ENCODE data around the gene ANAPC7. TPM values are rescaled to one million over a fixed set of nuclear protein-coding genes. Genes with fewer than 3 reads are reported as not detected.
"Not testable (repeated sequence)": the region's sequence is repeated elsewhere in the genome, so short reads cannot be mapped to it uniquely, and the experiment has no call there.

The ANAPC7 gene
- total RNA-seq, 1 experiment from 2014 or later: 57.5 TPM

- in situ Hi-C loops (cut with HindIII; ENCODE audit: low pct_unique_long_range_greater_than_20kb, low sequenced_read_pairs): no loop called here
- DNase-seq (ENCODE audit: low read depth): no peak
These were observed 50.1 kb downstream of the ANAPC7 start for GRCh38 chr12:110353211-110353965.

- in situ Hi-C loops (cut with HindIII; ENCODE audit: low pct_unique_long_range_greater_than_20kb, low sequenced_read_pairs): no loop called here
- DNase-seq (ENCODE audit: low read depth): no peak
These were observed 51.1 kb downstream of the ANAPC7 start for GRCh38 chr12:110352401-110352800.

GRCh38 chr12:110351119-110351518, 52.4 kb downstream of the ANAPC7 start:
- DNase-seq (ENCODE audit: low read depth): no peak
- in situ Hi-C loops (cut with HindIII; ENCODE audit: low pct_unique_long_range_greater_than_20kb, low sequenced_read_pairs): no loop called here

- in situ Hi-C loops (cut with HindIII; ENCODE audit: low pct_unique_long_range_greater_than_20kb, low sequenced_read_pairs): no loop called here
- no peak for DNase-seq (ENCODE audit: low read depth)
These were observed 53.9 kb downstream of the ANAPC7 start for GRCh38 chr12:110349514-110350151.

GRCh38 chr12:110349096-110349495, 54.4 kb downstream of the ANAPC7 start:
- in situ Hi-C loops (cut with HindIII; ENCODE audit: low pct_unique_long_range_greater_than_20kb, low sequenced_read_pairs): no loop called here
- no peak for DNase-seq (ENCODE audit: low read depth)

GRCh38 chr12:110348431-110349059, 55.0 kb downstream of the ANAPC7 start:
- in situ Hi-C loops (cut with HindIII; ENCODE audit: low pct_unique_long_range_greater_than_20kb, low sequenced_read_pairs): no loop called here

GRCh38 chr12:110347767-110348166, 55.7 kb downstream of the ANAPC7 start:
- DNase-seq (ENCODE audit: low read depth): no peak
- in situ Hi-C loops (cut with HindIII; ENCODE audit: low pct_unique_long_range_greater_than_20kb, low sequenced_read_pairs): no loop called here

More at GRCh38 chr12:110348431-110349059, 55.0 kb downstream of the ANAPC7 start:
- DNase-seq (ENCODE audit: low read depth): no peak

GRCh38 chr12:110345963-110346362, 57.5 kb downstream of the ANAPC7 start:
- DNase-seq (ENCODE audit: low read depth): no peak
- in situ Hi-C loops (cut with HindIII; ENCODE audit: low pct_unique_long_range_greater_than_20kb, low sequenced_read_pairs): no loop called here

- in situ Hi-C loops (cut with HindIII; ENCODE audit: low pct_unique_long_range_greater_than_20kb, low sequenced_read_pairs): no loop called here
- DNase-seq (ENCODE audit: low read depth): no peak
These were observed 58.3 kb downstream of the ANAPC7 start for GRCh38 chr12:110345176-110345661.

GRCh38 chr12:110344657-110345056, 58.9 kb downstream of the ANAPC7 start:
- in situ Hi-C loops (cut with HindIII; ENCODE audit: low pct_unique_long_range_greater_than_20kb, low sequenced_read_pairs): no loop called here
- DNase-seq (ENCODE audit: low read depth): no peak

GRCh38 chr12:110343736-110344555, 59.6 kb downstream of the ANAPC7 start:
- no peak for DNase-seq (ENCODE audit: low read depth)
- in situ Hi-C loops (cut with HindIII; ENCODE audit: low pct_unique_long_range_greater_than_20kb, low sequenced_read_pairs): no loop called here

GRCh38 chr12:110343114-110343513, 60.4 kb downstream of the ANAPC7 start:
- DNase-seq (ENCODE audit: low read depth): no peak
- in situ Hi-C loops (cut with HindIII; ENCODE audit: low pct_unique_long_range_greater_than_20kb, low sequenced_read_pairs): no loop called here

- no peak for DNase-seq (ENCODE audit: low read depth)
- in situ Hi-C loops (cut with HindIII; ENCODE audit: low pct_unique_long_range_greater_than_20kb, low sequenced_read_pairs): no loop called here
These were observed 61.4 kb downstream of the ANAPC7 start for GRCh38 chr12:110342157-110342556.

- in situ Hi-C loops (cut with HindIII; ENCODE audit: low pct_unique_long_range_greater_than_20kb, low sequenced_read_pairs): no loop called here
- DNase-seq (ENCODE audit: low read depth): no peak
These were observed 62.8 kb downstream of the ANAPC7 start for GRCh38 chr12:110340706-110341105.

GRCh38 chr12:110340261-110340660, 63.2 kb downstream of the ANAPC7 start:
- DNase-seq (ENCODE audit: low read depth); in situ Hi-C loops (cut with HindIII; ENCODE audit: low pct_unique_long_range_greater_than_20kb, low sequenced_read_pairs): not testable (repeated sequence)

- no peak for DNase-seq (ENCODE audit: low read depth)
- in situ Hi-C loops (cut with HindIII; ENCODE audit: low pct_unique_long_range_greater_than_20kb, low sequenced_read_pairs): no loop called here
These were observed 64.1 kb downstream of the ANAPC7 start for GRCh38 chr12:110339184-110339952.

- in situ Hi-C loops (cut with HindIII; ENCODE audit: low pct_unique_long_range_greater_than_20kb, low sequenced_read_pairs): no loop called here
- no peak for DNase-seq (ENCODE audit: low read depth)
These were observed 64.8 kb downstream of the ANAPC7 start for GRCh38 chr12:110338754-110339153.
